Measurements from ENCODE around the gene ANO10. TPM values are rescaled to one million over a fixed set of nuclear protein-coding genes. Genes with fewer than 3 reads are reported as not detected.

The ANO10 gene, protein sequence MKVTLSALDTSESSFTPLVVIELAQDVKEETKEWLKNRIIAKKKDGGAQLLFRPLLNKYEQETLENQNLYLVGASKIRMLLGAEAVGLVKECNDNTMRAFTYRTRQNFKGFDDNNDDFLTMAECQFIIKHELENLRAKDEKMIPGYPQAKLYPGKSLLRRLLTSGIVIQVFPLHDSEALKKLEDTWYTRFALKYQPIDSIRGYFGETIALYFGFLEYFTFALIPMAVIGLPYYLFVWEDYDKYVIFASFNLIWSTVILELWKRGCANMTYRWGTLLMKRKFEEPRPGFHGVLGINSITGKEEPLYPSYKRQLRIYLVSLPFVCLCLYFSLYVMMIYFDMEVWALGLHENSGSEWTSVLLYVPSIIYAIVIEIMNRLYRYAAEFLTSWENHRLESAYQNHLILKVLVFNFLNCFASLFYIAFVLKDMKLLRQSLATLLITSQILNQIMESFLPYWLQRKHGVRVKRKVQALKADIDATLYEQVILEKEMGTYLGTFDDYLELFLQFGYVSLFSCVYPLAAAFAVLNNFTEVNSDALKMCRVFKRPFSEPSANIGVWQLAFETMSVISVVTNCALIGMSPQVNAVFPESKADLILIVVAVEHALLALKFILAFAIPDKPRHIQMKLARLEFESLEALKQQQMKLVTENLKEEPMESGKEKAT
- total RNA-seq = 32.2 and 32.7 TPM in 2 replicates

DNA sequence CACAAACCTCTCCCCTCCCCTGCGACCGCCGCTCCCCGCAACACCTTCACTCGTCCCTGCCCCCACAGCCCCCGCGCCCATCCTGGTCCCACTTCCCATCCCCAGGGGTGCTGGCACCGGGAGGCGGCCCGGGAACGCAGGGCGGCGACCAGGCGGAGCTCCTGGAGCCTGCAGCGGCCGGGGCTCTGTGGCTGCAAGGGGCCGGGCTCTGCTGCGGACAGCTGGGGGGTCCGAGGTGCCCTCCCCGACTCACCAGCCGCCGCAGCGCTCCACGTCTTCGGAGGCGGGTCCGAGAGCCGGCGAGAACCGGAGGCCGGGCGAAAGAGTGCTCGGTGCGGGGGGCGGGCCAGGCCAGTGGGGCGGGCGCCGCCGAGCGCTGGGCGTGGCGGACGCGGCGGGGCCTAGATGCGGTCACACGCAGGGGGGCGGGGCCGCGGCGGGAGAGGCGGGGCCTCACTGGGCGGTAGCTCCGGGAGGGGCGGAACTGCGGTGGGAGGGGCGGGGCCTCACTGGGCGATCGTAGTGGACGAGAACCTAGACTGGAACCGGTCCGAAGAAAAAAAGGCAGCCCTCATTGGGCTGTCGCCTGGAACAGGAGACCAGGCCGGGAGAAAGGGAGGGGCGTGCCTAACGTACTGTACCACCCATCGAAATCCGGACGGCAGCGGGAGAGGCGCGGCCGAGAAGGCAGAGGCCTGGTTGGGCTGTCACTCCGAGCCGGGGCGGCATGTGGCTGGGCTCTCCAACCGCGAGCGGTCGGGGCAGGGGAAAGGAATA, at the start of gene ANO10:
Gene ANO10 (minus strand): TSS at position 356 of the 777 bp plus-strand sequence. CDS start 16,159 bp downstream, outside the sequence.

Other genes with a start within 250 kb of the ANO10 start
- gene ABHD5, start 68.9 kb upstream of the ANO10 start, total RNA-seq = 15.2 and 16.6 TPM in 2 replicates

All from dermis lymphatic vessel endothelial cell (primary cell).